B cell (primary cell): ENCODE measurements around the gene ZNF681. TPM values are rescaled to one million over a fixed set of nuclear protein-coding genes. Genes with fewer than 3 reads are reported as not detected.

Source experiments
- polyA plus RNA-seq: library from polyadenylated mRNA; depleted of rRNA; stranded (reverse); fragments of >200 nt; gene quantifications from 2 replicates; pipeline ENCODE4 v1.2.3, GENCODE V29; 2012
- total RNA-seq, 2 donors: library from RNA; stranded (reverse); fragments of 120-200 nt in 1 of 2; gene quantifications; 1 replicate in 1 of 2; 2 replicates in 1 of 2; pipeline versions ENCODE4 v1.2.3 to v1.2.4, GENCODE V29; 2013 to 2022

The ZNF681 gene
- total and polyA plus RNA-seq, 2 donors (not counting 1 experiment from before 2014, with no cell fraction given) = 1.1 to 8.5 TPM

Other genes with a start within 250 kb of the ZNF681 start
- 46.1 and 46.7 TPM in 2 replicates for gene ZNF675, start 71.7 kb downstream of the ZNF681 start, total RNA-seq
- gene ZNF675, start 71.7 kb downstream of the ZNF681 start, polyA plus RNA-seq = 15.9 and 16.8 TPM in 2 replicates
- 5.6 and 8.3 TPM in 2 replicates for gene ZNF726, start 156.0 kb upstream of the ZNF681 start, total RNA-seq
- 3.9 and 5.6 TPM in 2 replicates for gene ZNF726, start 156.0 kb upstream of the ZNF681 start, polyA plus RNA-seq